Breast epithelium (tissue), 3 donors: ENCODE data around the gene UTS2R.
"Not testable (repeated sequence)": the region's sequence is repeated elsewhere in the genome, so short reads cannot be mapped to it uniquely, and the experiment has no call there.

Experiments used
- POLR2A ChIP-seq: fragments of 450-650 bp; IDR thresholded peaks from one replicate; pipeline ENCODE4 v1.6.1; 2016; ENCODE audit warnings: antibody characterized with exemption, mild to moderate bottlenecking, moderate library complexity
- POLR2AphosphoS5 ChIP-seq, 3 donors: sonication (generic); formaldehyde crosslinking; IDR thresholded peaks; one replicate each; pipeline ENCODE4 v1.6.1; 2017; ENCODE audit warnings: antibody characterized with exemption in 3 of 3
- TF ChIP-seq, protein P1 (sequence below), 3 donors: fragments of 450-650 bp; IDR thresholded peaks; one replicate each; pipeline ENCODE4 v1.5.1; 2016 to 2017; ENCODE audit warnings: antibody characterized with exemption in 3 of 3, mild to moderate bottlenecking in 3 of 3, moderate library complexity in 3 of 3

GRCh38 chr17:82377294-82377693 is 5.7 kb downstream of the UTS2R start:
- TF ChIP-seq, protein P1, sequence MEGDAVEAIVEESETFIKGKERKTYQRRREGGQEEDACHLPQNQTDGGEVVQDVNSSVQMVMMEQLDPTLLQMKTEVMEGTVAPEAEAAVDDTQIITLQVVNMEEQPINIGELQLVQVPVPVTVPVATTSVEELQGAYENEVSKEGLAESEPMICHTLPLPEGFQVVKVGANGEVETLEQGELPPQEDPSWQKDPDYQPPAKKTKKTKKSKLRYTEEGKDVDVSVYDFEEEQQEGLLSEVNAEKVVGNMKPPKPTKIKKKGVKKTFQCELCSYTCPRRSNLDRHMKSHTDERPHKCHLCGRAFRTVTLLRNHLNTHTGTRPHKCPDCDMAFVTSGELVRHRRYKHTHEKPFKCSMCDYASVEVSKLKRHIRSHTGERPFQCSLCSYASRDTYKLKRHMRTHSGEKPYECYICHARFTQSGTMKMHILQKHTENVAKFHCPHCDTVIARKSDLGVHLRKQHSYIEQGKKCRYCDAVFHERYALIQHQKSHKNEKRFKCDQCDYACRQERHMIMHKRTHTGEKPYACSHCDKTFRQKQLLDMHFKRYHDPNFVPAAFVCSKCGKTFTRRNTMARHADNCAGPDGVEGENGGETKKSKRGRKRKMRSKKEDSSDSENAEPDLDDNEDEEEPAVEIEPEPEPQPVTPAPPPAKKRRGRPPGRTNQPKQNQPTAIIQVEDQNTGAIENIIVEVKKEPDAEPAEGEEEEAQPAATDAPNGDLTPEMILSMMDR (IDR thresholded peaks at IDR 0.05) = not testable (repeated sequence)
- not testable (repeated sequence) for TF ChIP-seq POLR2A; POLR2AphosphoS5 (IDR thresholded peaks at IDR 0.05)
